Endothelial cell of umbilical vein (primary cell): ENCODE results near the gene XRN1. TPM values are rescaled to one million over a fixed set of nuclear protein-coding genes. Genes with fewer than 3 reads are reported as not detected.

Source experiments
- BruUV-seq: library from RNA; stranded (reverse); fragments of 400-500 nt; replicated peaks from 2 replicates; lab custom pipeline; 2021; lab: Mats Ljungman, UMichigan
- CTCF ChIA-PET: fragments of 300-600, 350-600 bp; sonication (Branson Sonifier 250); formaldehyde crosslinking; loops from one replicate; lab custom pipeline; 2021; ENCODE audit warnings: antibody characterized with exemption, inconsistent platforms; lab: Charles Lee
- POLR2A ChIA-PET: fragments of 300-600, 350-600 bp; sonication (Branson Sonifier 250); formaldehyde crosslinking; loops from one replicate; lab custom pipeline; 2021; ENCODE audit warnings: antibody characterized with exemption, inconsistent platforms; lab: Charles Lee
- DNase-seq: peaks from one replicate; pipeline ENCODE4 v3.0.0-alpha.2; 2011; ENCODE audit warnings: low read depth, low spot score
- FAIRE-seq: peaks from 2 replicates; lab custom pipeline; 2011; peaks lifted over from hg19 to GRCh38; lab: Jason Lieb, UNC
- H2AFZ ChIP-seq: 2 replicates; pipeline ENCODE4 v1.6.0; 2012; ENCODE audit warnings: low read depth, low read length, control low read depth, inconsistent platforms
- H3K27ac ChIP-seq: 2 replicates; pipeline ENCODE4 v1.5.1; 2011; ENCODE audit warnings: low read depth, mild to moderate bottlenecking, control low read depth, low read length, moderate library complexity; ENCODE audit not compliant: insufficient read depth
- H3K27me3 ChIP-seq, 2 experiments: 2 replicates each; pipeline versions ENCODE4 v1.6.0 to v1.6.1; 2011; ENCODE audit warnings: low read length in 2 of 2, mixed read lengths in 1 of 2; ENCODE audit not compliant: control insufficient read depth in 2 of 2, insufficient read depth in 2 of 2
- H3K36me3 ChIP-seq, 2 experiments: 2 replicates in 1 of 2; 3 replicates in 1 of 2; pipeline ENCODE4 v1.5.1; 2011; ENCODE audit warnings: low read length in 2 of 2, mild to moderate bottlenecking in 1 of 2, moderate library complexity in 1 of 2; ENCODE audit not compliant: control insufficient read depth in 2 of 2, insufficient read depth in 2 of 2; ENCODE audit errors: extremely low read depth in 1 of 2
- H3K4me1 ChIP-seq: 3 replicates; pipeline ENCODE4 v1.5.1; 2011; ENCODE audit warnings: mild to moderate bottlenecking, low read length; ENCODE audit not compliant: control insufficient read depth, insufficient read depth; ENCODE audit errors: extremely low read depth
- H3K4me2 ChIP-seq: 2 replicates; pipeline ENCODE4 v1.6.1; 2011; ENCODE audit warnings: low read length, control low read depth, mixed read lengths; ENCODE audit not compliant: insufficient read depth
- H3K4me3 ChIP-seq, 3 experiments: fragments of 200-600 bp in 1 of 3; sonication (generic), shearing (Covaris generic) in 1 of 3; replicated peaks in 1 of 3; 2 replicates each; pipeline ENCODE4 v1.5.1; 2011 to 2016; ENCODE audit warnings: control low read depth in 3 of 3, low read length in 3 of 3, mild to moderate bottlenecking in 2 of 3, inconsistent platforms in 1 of 3, low read depth in 1 of 3, moderate library complexity in 1 of 3; ENCODE audit not compliant: insufficient read depth in 1 of 3
- H3K79me2 ChIP-seq: 2 replicates; pipeline ENCODE4 v1.6.0; 2012; ENCODE audit warnings: low read length, inconsistent platforms; ENCODE audit not compliant: control insufficient read depth, insufficient read depth
- H3K9ac ChIP-seq: replicated peaks from 2 replicates; pipeline ENCODE3; 2011; ENCODE audit warnings: low read length, control low read depth; ENCODE audit not compliant: insufficient read depth; ENCODE audit errors: extremely low read depth
- H3K9me1 ChIP-seq: replicated peaks from 3 replicates; pipeline ENCODE4 v1.6.0; 2011; ENCODE audit warnings: mild to moderate bottlenecking, low read length; ENCODE audit not compliant: control insufficient read depth, insufficient read depth; ENCODE audit errors: extremely low read depth
- H3K9me3 ChIP-seq: replicated peaks from 2 replicates; pipeline ENCODE4 v1.5.1; 2012; ENCODE audit warnings: low read length, inconsistent platforms; ENCODE audit not compliant: control insufficient read depth, insufficient read depth
- H4K20me1 ChIP-seq: replicated peaks from 2 replicates; pipeline ENCODE3; 2011; ENCODE audit warnings: mild to moderate bottlenecking, low read length; ENCODE audit not compliant: control insufficient read depth, insufficient read depth; ENCODE audit errors: extremely low read depth
- CTCF ChIP-seq, 2 donors: IDR thresholded peaks; 1 replicate in 1 of 2; 2 replicates in 1 of 2; pipeline ENCODE4 v1.5.1; 2011; ENCODE audit warnings: low read length in 2 of 2, mild to moderate bottlenecking in 2 of 2, moderate library complexity in 2 of 2, control low read depth in 1 of 2, inconsistent platforms in 1 of 2, low read depth in 1 of 2; ENCODE audit not compliant: insufficient read depth in 1 of 2; ENCODE audit errors: extremely low read depth in 1 of 2
- EZH2 ChIP-seq: IDR thresholded peaks from 2 replicates; pipeline ENCODE4 v1.6.1; 2012; ENCODE audit warnings: borderline replicate concordance, low read depth, mild to moderate bottlenecking, moderate library complexity, low read length, inconsistent platforms; ENCODE audit not compliant: severe bottlenecking
- FOS ChIP-seq: IDR thresholded peaks from 2 replicates; pipeline ENCODE4 v1.6.1; 2011; ENCODE audit warnings: mild to moderate bottlenecking, low read length, moderate library complexity, borderline replicate concordance; ENCODE audit not compliant: insufficient read depth
- GATA2 ChIP-seq: IDR thresholded peaks from 2 replicates; pipeline ENCODE4 v1.7.0; 2011; ENCODE audit warnings: low read depth, mild to moderate bottlenecking, moderate library complexity, mixed read lengths, low read length; ENCODE audit not compliant: insufficient read length, insufficient read depth
- JUN ChIP-seq: IDR thresholded peaks from 2 replicates; pipeline ENCODE4 v1.6.1; 2011; ENCODE audit warnings: borderline replicate concordance, low read depth; ENCODE audit not compliant: insufficient read length, insufficient read depth
- MAX ChIP-seq: IDR thresholded peaks from 2 replicates; pipeline ENCODE4 v1.6.1; 2011; ENCODE audit not compliant: insufficient read depth, insufficient read length
- MYC ChIP-seq: IDR thresholded peaks from one replicate; pipeline ENCODE4 v1.6.1; 2011; ENCODE audit warnings: mild to moderate bottlenecking, low read depth, low read length
- POLR2A ChIP-seq: IDR thresholded peaks from 2 replicates; pipeline ENCODE4 v1.6.1; 2012; ENCODE audit warnings: low read depth, mild to moderate bottlenecking, control low read depth, low read length
- POLR2AphosphoS5 ChIP-seq: IDR thresholded peaks from 2 replicates; pipeline ENCODE4 v1.6.1; 2012; ENCODE audit warnings: low read depth, mild to moderate bottlenecking, control low read depth, low read length, moderate library complexity; ENCODE audit not compliant: insufficient read depth
- dilution Hi-C: fragments of 300-500 bp; cut with MboI; formaldehyde crosslinking; loops from one replicate; pipeline ENCODE4 v1.15.0; 2019; ENCODE audit warnings: low sequenced_read_pairs; ENCODE audit not compliant: extremely low pct_ligation_motif_present
- intact Hi-C: fragments of 100-400 bp; cut with micrococcal nuclease; formaldehyde crosslinking; loops from one replicate; pipeline ENCODE4 v1.10.0; 2022
- polyA plus RNA-seq, 4 experiments: library from polyadenylated mRNA; depleted of rRNA in 3 of 4; stranded (reverse) in 3 of 4; unstranded in 1 of 4; fragments of >200 nt; gene quantifications; 2 replicates each; pipeline versions ENCODE4 v1.2.1 to v1.2.3, GENCODE V29; 2011 to 2012; ENCODE audit warnings: missing spikeins in 1 of 4
- small RNA-seq: library from RNA; depleted of rRNA; stranded (forward); fragments of <200 nt; gene quantifications from one replicate; pipeline ENCODE3, GENCODE V24; 2012; ENCODE audit warnings: low replicate concordance, low read depth; ENCODE audit not compliant: insufficient read depth, insufficient read length
- total RNA-seq: library from RNA; stranded (reverse); gene quantifications from 2 replicates; pipeline ENCODE4 v1.2.3, GENCODE V29; 2021

Gene XRN1
- total and polyA plus RNA-seq, 2 donors (not counting 3 experiments of a cell fraction or from before 2014, with no cell fraction given), result 4.4 to 40.0 TPM

GRCh38 chr3:142256712-142257333 is 191.0 kb downstream of the XRN1 start:
- CTCF ChIA-PET, result interaction anchor here (1.0 to 1.5 kb wide), 3 partner anchors 22 to 76 kb away, joined by 3 to 4 read pairs (median 3); no protein-coding TSS in a partner anchor
- Histone ChIP-seq H3K27ac (no peak overlapping the region), H3K4me2 (no peak overlapping the region), H3K79me2 (no peaks in the 10 kb centered on the region), H3K9ac (no peak overlapping the region), H3K27me3 (no peaks in the 10 kb centered on the region), H3K9me3 (no peaks in the 10 kb centered on the region), H3K9me1 (no peaks in the 10 kb centered on the region), H3K4me1 (no peaks in the 10 kb centered on the region), H3K4me3 (no peak overlapping the region), H3K36me3 (no peaks in the 10 kb centered on the region), H2AFZ (no peak overlapping the region), H4K20me1 (no peaks in the 10 kb centered on the region)
- DNase-seq, result no peak
- no peak for FAIRE-seq
- POLR2A ChIA-PET, result no interaction called here
- dilution Hi-C loops (no loop called here), intact Hi-C loops (no loop called here)
- TF ChIP-seq CTCF (IDR thresholded peaks at IDR 0.05; ENCODE audit: extremely low read depth in 1 of 2, insufficient read depth in 1 of 2, low read depth in 1 of 2, low read length in 2 of 2) (no peak), JUN (no peak), POLR2A (no peak), MAX (no peak), FOS (no peak), GATA2 (no peak), EZH2 (no peak), MYC (no peak), POLR2AphosphoS5 (no peak)
- BruUV-seq, result no TSS peak

Small RNA genes lying within 50 kb of the gene (small RNA-seq; reads per million reads assigned to genes)
- gene RNU1-100P (not detected), gene RNU6-1294P (not detected)

Other genes with a start within 250 kb of the XRN1 start
- 9.7 and 10.5 TPM in 2 replicates for gene GK5, start 222.5 kb downstream of the XRN1 start, total RNA-seq
- 2.2 and 2.5 TPM in 2 replicates for gene GK5, start 222.5 kb downstream of the XRN1 start, polyA plus RNA-seq
- 21.1 and 23.6 TPM in 2 replicates for gene ATR, start 130.7 kb upstream of the XRN1 start, total RNA-seq
- 6.3 and 7.2 TPM in 2 replicates for gene ATR, start 130.7 kb upstream of the XRN1 start, polyA plus RNA-seq
- 1.3 and 2.9 TPM in 2 replicates for gene PLS1, start 148.4 kb upstream of the XRN1 start, total RNA-seq
- 0.45 and 0.59 TPM in 2 replicates for gene PLS1, start 148.4 kb upstream of the XRN1 start, polyA plus RNA-seq